G401.6 (cell line): Measurements from ENCODE around the gene BCAR1.
"Not testable (repeated sequence)": the region's sequence is repeated elsewhere in the genome, so short reads cannot be mapped to it uniquely, and the experiment has no call there.

Experiments
- FAIRE-seq: peaks from 2 replicates; lab custom pipeline; 2012; peaks lifted over from hg19 to GRCh38; lab: Jason Lieb, UNC

BCAR1 gene

GRCh38 chr16:75252946-75253911, 1.8 kb upstream of the BCAR1 start:
- peak; percentile 97 for FAIRE-seq

GRCh38 chr16:75252049-75252864, 833 bp upstream of the BCAR1 start:
- no peak for FAIRE-seq

GRCh38 chr16:75250809-75251279, 580 bp downstream of the BCAR1 start:
- no peak for FAIRE-seq

- FAIRE-seq = no peak
These were observed 1.2 kb downstream of the BCAR1 start for GRCh38 chr16:75250089-75250808.

DNA sequence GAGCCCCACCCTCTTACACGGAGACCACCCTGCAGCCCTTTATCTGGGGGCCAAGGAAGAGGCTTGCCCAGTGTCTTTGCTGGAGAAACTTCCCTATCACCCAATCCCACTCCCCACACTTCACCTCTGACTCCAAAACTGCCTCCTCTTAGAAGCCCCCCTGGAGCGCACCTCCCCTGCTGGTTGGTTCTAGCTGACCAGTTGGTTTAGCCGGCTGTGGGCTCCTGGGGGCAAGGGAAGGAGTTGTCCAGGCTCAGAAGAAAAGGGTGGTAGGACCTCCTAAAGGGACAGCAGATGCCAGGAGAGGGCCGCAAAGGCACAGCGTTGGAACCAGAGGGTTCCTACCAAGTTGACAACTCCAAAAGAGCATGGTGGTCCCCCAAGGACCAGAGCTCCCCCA, 2.0 kb downstream of the BCAR1 start:
- FAIRE-seq = no peak

GRCh38 chr16:75248536-75249380, 2.7 kb downstream of the BCAR1 start:
- FAIRE-seq = no peak

DNA sequence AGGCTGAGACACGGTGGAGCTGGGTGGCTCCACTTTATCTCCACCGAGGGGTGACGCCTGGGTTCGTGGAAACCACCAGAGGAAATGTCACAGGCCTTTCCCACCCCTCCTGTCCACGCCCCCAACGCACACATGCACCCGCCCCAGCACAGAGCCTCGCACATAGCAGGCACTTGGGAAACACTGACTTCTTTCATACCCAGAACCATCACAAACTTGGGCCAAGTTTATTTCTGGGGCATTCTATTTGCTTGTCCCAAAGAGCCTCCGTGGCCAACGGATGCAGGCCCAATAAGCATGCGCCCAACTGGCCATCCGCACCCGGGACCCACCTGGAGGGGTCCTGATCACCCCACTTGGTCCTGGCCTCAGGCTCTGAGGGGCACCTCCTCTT, 3.3 kb downstream of the BCAR1 start:
- FAIRE-seq = no peak

GRCh38 chr16:75247249-75247648, 4.2 kb downstream of the BCAR1 start:
- no peak for FAIRE-seq

DNA sequence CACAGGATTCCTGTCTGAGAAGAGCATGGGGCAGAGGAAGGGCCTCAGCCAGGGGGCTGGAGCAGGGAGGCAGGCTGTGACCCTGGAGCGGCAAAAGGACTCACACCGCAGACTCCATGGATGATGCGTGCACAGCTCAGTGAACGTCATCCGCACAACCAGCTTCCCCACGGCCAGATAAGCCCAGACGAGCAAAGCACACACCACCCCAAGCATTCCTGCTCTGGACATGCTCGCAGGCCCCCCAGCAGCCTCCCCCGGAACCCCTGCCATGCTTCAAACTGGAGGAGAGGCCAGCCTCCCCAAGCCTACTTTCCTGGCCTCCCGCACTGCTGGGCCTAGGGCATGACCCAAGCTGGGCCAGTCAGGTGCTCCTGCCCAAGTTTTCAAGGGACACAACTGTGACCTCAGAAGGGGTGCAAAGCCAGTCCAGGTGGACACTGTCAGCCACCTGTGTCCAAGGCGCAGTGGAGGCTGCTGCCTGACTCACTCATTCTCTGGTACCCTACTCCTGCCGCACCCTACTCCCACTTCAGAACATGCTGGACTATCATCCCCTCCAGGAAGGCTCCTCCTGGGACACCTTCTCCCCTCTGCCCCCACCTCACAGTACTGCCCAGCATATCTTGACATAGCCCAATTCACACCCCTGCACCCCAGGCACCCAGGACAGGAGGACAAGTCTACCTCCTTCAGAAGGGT, 4.8 kb downstream of the BCAR1 start:
- FAIRE-seq = no peak

GRCh38 chr16:75244844-75245758, 6.3 kb downstream of the BCAR1 start:
- peak; percentile 80 for FAIRE-seq

- FAIRE-seq = no peak
These were observed 7.1 kb downstream of the BCAR1 start for GRCh38 chr16:75244225-75244809.

GRCh38 chr16:75243667-75244224, 7.7 kb downstream of the BCAR1 start:
- no peak for FAIRE-seq

GRCh38 chr16:75242436-75243078, 8.9 kb downstream of the BCAR1 start:
- not testable (repeated sequence) for FAIRE-seq

DNA sequence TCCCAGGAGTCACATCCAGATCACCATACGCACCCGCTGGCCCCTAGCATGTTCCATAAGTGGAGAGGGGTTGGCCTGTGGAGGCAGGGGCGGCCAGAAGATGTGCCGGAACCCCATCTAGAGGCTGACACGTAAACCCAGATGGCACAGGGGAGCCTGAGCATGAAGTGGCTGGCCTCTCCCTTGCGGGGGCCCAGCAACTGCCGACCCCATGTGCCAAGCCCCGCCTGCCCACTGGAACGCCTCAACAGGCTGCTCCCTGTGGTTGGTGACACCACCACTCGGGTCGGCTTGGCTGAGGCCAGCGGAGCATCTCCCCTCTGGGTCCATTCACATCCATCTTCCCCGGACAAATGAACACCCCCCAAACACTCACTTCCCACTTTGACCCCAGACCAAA, 9.5 kb downstream of the BCAR1 start:
- no peak for FAIRE-seq

DNA sequence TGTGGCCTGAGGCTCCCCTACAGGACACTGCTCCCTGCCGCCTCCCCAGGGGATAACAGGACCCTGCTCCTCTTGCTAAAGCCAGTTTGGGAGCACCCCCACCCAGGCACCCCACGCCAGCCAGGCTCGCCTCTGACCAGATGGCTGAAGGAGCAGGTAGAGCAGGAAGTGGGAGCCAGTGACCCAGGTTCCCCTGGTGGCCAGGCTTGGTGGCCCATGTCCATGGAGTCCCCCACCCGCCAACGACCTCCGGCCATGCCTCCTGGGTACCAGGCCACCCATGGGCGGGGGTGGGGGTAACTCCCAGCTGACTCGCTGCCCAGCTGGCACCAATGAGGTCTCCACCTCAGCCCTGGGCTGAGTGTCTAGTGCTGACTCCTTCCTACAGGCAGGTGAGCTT, 10.0 kb downstream of the BCAR1 start:
- no peak for FAIRE-seq

DNA sequence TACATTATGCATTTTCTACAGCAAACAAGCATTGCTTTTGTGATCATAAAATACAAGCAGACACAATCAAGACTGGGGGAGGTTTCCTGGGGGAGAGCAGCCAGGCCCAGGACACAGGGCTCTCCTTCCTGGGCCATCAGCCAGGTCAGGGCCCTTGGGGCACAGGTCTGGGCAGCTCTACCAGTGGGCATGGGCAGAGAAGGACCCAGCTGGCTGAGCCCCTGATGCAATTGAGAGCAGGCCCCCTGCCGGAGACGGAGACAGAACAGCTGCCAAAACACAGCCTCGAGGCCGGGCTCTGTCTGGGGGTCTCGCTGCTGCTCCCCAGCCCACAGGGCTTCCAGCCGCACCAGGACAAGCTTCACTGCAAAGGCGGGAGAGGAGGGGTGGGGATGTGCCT, 10.8 kb downstream of the BCAR1 start:
- not testable (repeated sequence) for FAIRE-seq

DNA sequence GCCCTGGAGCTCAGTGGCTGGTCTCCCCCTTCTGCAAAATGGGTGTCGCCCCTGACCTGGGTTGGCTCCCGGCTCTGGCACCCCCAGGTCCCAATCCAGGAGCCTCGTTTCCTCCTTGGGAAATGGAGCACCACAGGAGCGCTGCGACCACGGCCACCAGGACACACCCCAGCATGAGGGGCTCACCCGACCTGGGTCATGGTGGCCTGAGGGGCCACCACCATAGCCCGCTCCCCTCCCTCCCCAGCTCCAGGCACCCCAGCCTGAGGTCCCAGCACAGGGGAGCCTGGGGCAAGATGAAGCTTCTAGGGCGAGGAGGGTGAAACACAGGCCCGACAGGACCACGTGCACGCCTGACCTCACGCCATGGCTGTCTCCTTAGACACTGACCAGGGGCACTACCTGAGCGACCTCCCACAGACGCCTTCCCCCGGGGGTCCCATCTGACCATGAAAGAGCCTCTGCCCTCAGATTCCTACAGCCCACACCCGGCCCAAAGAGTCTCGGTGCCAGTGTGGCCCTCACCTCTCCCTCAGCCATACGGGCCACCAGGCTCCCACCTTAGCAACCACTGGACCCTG, 11.8 kb downstream of the BCAR1 start:
- FAIRE-seq = no peak
